ENCODE data around the gene EIF3J. TPM values are rescaled to one million over a fixed set of nuclear protein-coding genes. Genes with fewer than 3 reads are reported as not detected.

Gene EIF3J
- total RNA-seq, 4 donors from 2014 or later: 46.2 to 60.6 (median 53.7) TPM

GRCh38 chr15:44606740-44607139 is 69.8 kb downstream of the EIF3J start:
- DNase-seq (ENCODE audit: extremely low spot score): no peak
- 92% methylated on average over 1 of the region's 1 CpG for WGBS

More at GRCh38 chr15:44606740-44607139, 69.8 kb downstream of the EIF3J start:
- Histone ChIP-seq H3K27ac (replicated peaks in 1 of 4) (no peak overlapping the region), H3K27me3 (no peaks in the 10 kb centered on the region), H3K36me3 (peaks cover 39 to 87% (median 76%) of the 10 kb centered on the region in 4 donors), H3K4me1 (no peaks in the 10 kb centered on the region), H3K4me3 (no peak overlapping the region), H3K9me3 (no peaks in the 10 kb centered on the region)
- TF ChIP-seq EP300 (IDR thresholded peaks at IDR 0.05) (no peak), CTCF (IDR thresholded peaks at IDR 0.05) (no peak), POLR2A (IDR thresholded peaks at IDR 0.05; ENCODE audit: low read depth) (no peak), POLR2AphosphoS5 (IDR thresholded peaks at IDR 0.05) (no peak)
- intact Hi-C loops (cut with DNase I): no loop called here

Other genes starting within 250 kb of the EIF3J start
- 10 to 100 TPM; 74.3 to 80.2 (median 78.2) TPM for gene GOLM2, start 248.4 kb upstream of the EIF3J start, total RNA-seq
- gene CTDSPL2, start 109.5 kb upstream of the EIF3J start, total RNA-seq: 10 to 100 TPM; 28.8 to 46.4 (median 43.8) TPM
- gene SPG11, start 126.5 kb downstream of the EIF3J start, total RNA-seq: 10 to 100 TPM; 40.4 to 80.6 (median 55.2) TPM
- gene PATL2, start 174.2 kb downstream of the EIF3J start, total RNA-seq: under 1 TPM; 0.19 to 0.50 (median 0.41) TPM
- 1,000 to 10,000 TPM; 1,352 to 2,424 (median 1,510) TPM for gene B2M, start 174.4 kb downstream of the EIF3J start, total RNA-seq
- 10 to 100 TPM; 20.3 to 23.3 (median 21.9) TPM for gene TRIM69, start 199.4 kb downstream of the EIF3J start, total RNA-seq